Astrocyte (in vitro differentiated cells and primary cell): ENCODE data around the gene ZC3H7A. TPM values are rescaled to one million over a fixed set of nuclear protein-coding genes. Genes with fewer than 3 reads are reported as not detected.

Experiments
- DNase-seq: peaks from one replicate; pipeline ENCODE4 v3.0.0-alpha.2; 2010; ENCODE audit warnings: low read depth
- FAIRE-seq: peaks from 2 replicates; lab custom pipeline; 2011; peaks lifted over from hg19 to GRCh38; lab: Jason Lieb, UNC
- H2AFZ ChIP-seq: 2 replicates; pipeline ENCODE4 v1.6.0; 2012; ENCODE audit warnings: low read depth, low read length, inconsistent platforms
- H3K27ac ChIP-seq: 2 replicates; pipeline ENCODE4 v1.5.1; 2011; ENCODE audit warnings: low read depth, low read length, inconsistent platforms
- H3K27me3 ChIP-seq: 2 replicates; pipeline ENCODE4 v1.6.0; 2011; ENCODE audit warnings: low read length, inconsistent platforms; ENCODE audit not compliant: insufficient read depth
- H3K36me3 ChIP-seq: 2 replicates; pipeline ENCODE4 v1.5.1; 2011; ENCODE audit warnings: low read length, inconsistent platforms; ENCODE audit not compliant: insufficient read depth
- H3K4me1 ChIP-seq: 2 replicates; pipeline ENCODE4 v1.5.1; 2011; ENCODE audit warnings: low read length, inconsistent platforms; ENCODE audit not compliant: insufficient read depth
- H3K4me2 ChIP-seq: 2 replicates; pipeline ENCODE4 v1.6.0; 2012; ENCODE audit warnings: low read length, inconsistent platforms
- H3K4me3 ChIP-seq: 2 replicates; pipeline ENCODE4 v1.5.1; 2011; ENCODE audit warnings: low read depth, mild to moderate bottlenecking, low read length, inconsistent platforms; ENCODE audit not compliant: insufficient read depth
- H3K79me2 ChIP-seq: 2 replicates; pipeline ENCODE4 v1.6.0; 2012; ENCODE audit warnings: mild to moderate bottlenecking, low read length, inconsistent platforms; ENCODE audit not compliant: insufficient read depth
- H3K9ac ChIP-seq: 2 replicates; pipeline ENCODE4 v1.6.0; 2012; ENCODE audit warnings: mild to moderate bottlenecking, low read length, inconsistent platforms
- H3K9me3 ChIP-seq: 2 replicates; pipeline ENCODE4 v1.5.1; 2012; ENCODE audit warnings: low read depth, mild to moderate bottlenecking, low read length, inconsistent platforms; ENCODE audit not compliant: insufficient read depth
- H4K20me1 ChIP-seq: 2 replicates; pipeline ENCODE4 v1.6.0; 2012; ENCODE audit warnings: low read length, inconsistent platforms; ENCODE audit not compliant: insufficient read depth
- H3K27ac Mint-ChIP-seq: one replicate; pipeline ENCODE4 v1.8.0; 2021; ENCODE audit warnings: mild to moderate bottlenecking, mixed read lengths; ENCODE audit not compliant: unreplicated experiment
- H3K27me3 Mint-ChIP-seq: one replicate; pipeline ENCODE4 v1.8.0; 2021; ENCODE audit warnings: low read depth, mixed read lengths; ENCODE audit not compliant: unreplicated experiment
- H3K36me3 Mint-ChIP-seq: one replicate; pipeline ENCODE4 v1.8.0; 2021; ENCODE audit warnings: low read depth, mixed read lengths; ENCODE audit not compliant: unreplicated experiment
- H3K4me1 Mint-ChIP-seq: one replicate; pipeline ENCODE4 v1.8.0; 2021; ENCODE audit warnings: low read depth, mixed read lengths; ENCODE audit not compliant: unreplicated experiment
- H3K4me3 Mint-ChIP-seq: one replicate; pipeline ENCODE4 v1.8.0; 2021; ENCODE audit warnings: mild to moderate bottlenecking, moderate library complexity, mixed read lengths; ENCODE audit not compliant: unreplicated experiment
- H3K9me3 Mint-ChIP-seq: one replicate; pipeline ENCODE4 v1.8.0; 2021; ENCODE audit warnings: mild to moderate bottlenecking, mixed read lengths; ENCODE audit not compliant: unreplicated experiment
- CTCF ChIP-seq: IDR thresholded peaks from 2 replicates; pipeline ENCODE4 v1.5.1; 2011; ENCODE audit warnings: low read depth, mild to moderate bottlenecking, inconsistent platforms, low read length, moderate library complexity; ENCODE audit not compliant: insufficient read depth
- EZH2 ChIP-seq: IDR thresholded peaks from 2 replicates; pipeline ENCODE4 v1.6.1; 2012; ENCODE audit warnings: mild to moderate bottlenecking, low read length, inconsistent platforms; ENCODE audit not compliant: insufficient read depth
- total RNA-seq: library from RNA; stranded (reverse); gene quantifications from 2 replicates; pipeline ENCODE4 v1.2.1, GENCODE V29; 2021

ZC3H7A gene
- total RNA-seq, 1 donor from 2014 or later = 68.7 TPM

GRCh38 chr16:11805556-11805955 is 8.5 kb upstream of the ZC3H7A start:
- H3K27ac Mint-ChIP-seq = no peak overlapping the region
- Histone ChIP-seq H3K27me3 (no peaks in the 10 kb centered on the region), H2AFZ (no peak overlapping the region), H3K9ac (no peak overlapping the region), H3K27ac (no peak overlapping the region), H4K20me1 (peaks cover 12% of the 10 kb centered on the region), H3K9me3 (no peaks in the 10 kb centered on the region), H3K36me3 (no peaks in the 10 kb centered on the region), H3K79me2 (no peaks in the 10 kb centered on the region), H3K4me1 (peaks cover 11% of the 10 kb centered on the region), H3K4me2 (no peak overlapping the region), H3K4me3 (no peak overlapping the region)
- H3K9me3 Mint-ChIP-seq = peaks cover 2% of the 10 kb centered on the region
- no peak for TF ChIP-seq CTCF
- TF ChIP-seq EZH2 = no peak
- H3K27me3 Mint-ChIP-seq = peaks cover 2% of the 10 kb centered on the region
- H3K4me1 Mint-ChIP-seq = peaks cover 9% of the 10 kb centered on the region
- H3K36me3 Mint-ChIP-seq = peaks cover 5% of the 10 kb centered on the region
- FAIRE-seq (no peak), DNase-seq (no peak)
- H3K4me3 Mint-ChIP-seq = no peak overlapping the region

- H3K36me3 ChIP-seq = no peaks in the 10 kb centered on the region
- Mint-ChIP-seq H3K27ac (no peak overlapping the region), H3K4me1 (peaks cover 28% of the 10 kb centered on the region), H3K4me3 (no peak overlapping the region), H3K27me3 (peaks cover 2% of the 10 kb centered on the region), H3K36me3 (peaks cover 8% of the 10 kb centered on the region), H3K9me3 (no peaks in the 10 kb centered on the region)
- TF ChIP-seq EZH2 (no peak), CTCF (no peak)
- H3K9ac ChIP-seq = no peak overlapping the region
- H3K27ac ChIP-seq = no peak overlapping the region
- peak; percentile 38 for DNase-seq
- no peaks in the 10 kb centered on the region for H3K9me3 ChIP-seq
- peaks cover 26% of the 10 kb centered on the region for H3K4me1 ChIP-seq
- H3K4me3 ChIP-seq = no peak overlapping the region
- H3K27me3 ChIP-seq = no peaks in the 10 kb centered on the region
- H3K4me2 ChIP-seq = peak overlapping the region; percentile 34
- peaks cover 12% of the 10 kb centered on the region for H4K20me1 ChIP-seq
- FAIRE-seq = no peak
- H2AFZ ChIP-seq = no peak overlapping the region
- peaks cover 33% of the 10 kb centered on the region for H3K79me2 ChIP-seq
Observed at GRCh38 chr16:11801481-11802021, 4.5 kb upstream of the ZC3H7A start.

- no peak overlapping the region for H3K27ac Mint-ChIP-seq
- FAIRE-seq = no peak
Observed at GRCh38 chr16:11800382-11800718, 3.3 kb upstream of the ZC3H7A start.

More at GRCh38 chr16:11800382-11800718, 3.3 kb upstream of the ZC3H7A start:
- Histone ChIP-seq H3K9ac (no peak overlapping the region), H3K27ac (no peak overlapping the region), H3K27me3 (no peaks in the 10 kb centered on the region), H3K4me3 (no peak overlapping the region), H3K9me3 (no peaks in the 10 kb centered on the region), H4K20me1 (peaks cover 12% of the 10 kb centered on the region), H2AFZ (no peak overlapping the region), H3K36me3 (no peaks in the 10 kb centered on the region), H3K4me1 (peaks cover 31% of the 10 kb centered on the region), H3K4me2 (peak overlapping the region; percentile 95), H3K79me2 (peaks cover 45% of the 10 kb centered on the region)
- no peaks in the 10 kb centered on the region for H3K27me3 Mint-ChIP-seq
- DNase-seq = no peak
- H3K4me1 Mint-ChIP-seq = peaks cover 30% of the 10 kb centered on the region
- TF ChIP-seq CTCF (no peak), EZH2 (no peak)
- H3K36me3 Mint-ChIP-seq = peaks cover 8% of the 10 kb centered on the region
- H3K4me3 Mint-ChIP-seq = peak overlapping the region; percentile 64
- H3K9me3 Mint-ChIP-seq = no peaks in the 10 kb centered on the region
